Type B pancreatic cell (in vitro differentiated cells): ENCODE results near the gene ALK. TPM values are rescaled to one million over a fixed set of nuclear protein-coding genes. Genes with fewer than 3 reads are reported as not detected.

ENCODE experiments used
- DNase-seq: peaks from one replicate; pipeline ENCODE4 v3.0.0; 2021; ENCODE audit warnings: mixed read lengths; ENCODE audit not compliant: unreplicated experiment; ENCODE audit errors: extremely low spot score
- H3K27ac Mint-ChIP-seq: 2 replicates; pipeline ENCODE4 v1.8.0; 2021; ENCODE audit warnings: mild to moderate bottlenecking, mixed read lengths
- H3K27me3 Mint-ChIP-seq: 2 replicates; pipeline ENCODE4 v1.8.0; 2021; ENCODE audit warnings: mixed read lengths
- H3K36me3 Mint-ChIP-seq: 2 replicates; pipeline ENCODE4 v1.8.0; 2021; ENCODE audit warnings: mixed read lengths
- H3K4me1 Mint-ChIP-seq: one replicate; pipeline ENCODE4 v1.8.0; 2021; ENCODE audit warnings: mixed read lengths; ENCODE audit not compliant: unreplicated experiment
- H3K4me3 Mint-ChIP-seq: 2 replicates; pipeline ENCODE4 v1.8.0; 2021; ENCODE audit warnings: mild to moderate bottlenecking, mixed read lengths
- H3K9me3 Mint-ChIP-seq: 2 replicates; pipeline ENCODE4 v1.8.0; 2021; ENCODE audit warnings: mixed read lengths
- CTCF ChIP-seq: fragments of 200-600 bp; sonication (generic); conservative IDR thresholded peaks from 2 replicates; pipeline ENCODE4 v1.5.0; 2021; ENCODE audit warnings: antibody characterized with exemption, mild to moderate bottlenecking
- total RNA-seq: library from RNA; stranded (reverse); gene quantifications from 2 replicates; pipeline ENCODE4 v1.2.1, GENCODE V29; 2021; ENCODE audit warnings: low replicate concordance

The ALK gene
- total RNA-seq, 1 donor from 2014 or later, result 7.7 TPM

DNA sequence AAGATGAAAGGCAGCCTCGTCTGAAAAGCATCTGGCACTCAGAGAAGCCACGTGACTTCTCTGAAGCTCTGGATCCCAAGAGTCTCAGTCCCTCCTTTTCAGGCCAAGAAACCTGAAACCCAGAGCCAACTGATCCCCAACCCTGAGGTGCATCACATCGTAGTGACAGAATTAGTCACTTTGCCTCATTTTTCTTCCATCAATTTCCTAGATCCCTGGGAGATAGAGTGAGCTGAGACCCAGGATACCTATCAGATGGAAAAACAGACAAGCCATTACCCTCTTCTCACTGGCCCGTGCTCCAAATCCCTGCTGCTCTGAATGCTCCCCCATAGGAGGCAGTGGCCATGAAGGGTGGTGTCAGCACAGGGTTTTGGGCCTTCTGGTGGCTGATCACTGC lies 113.1 kb downstream of the ALK start:
- DNase-seq, result no peak
- Mint-ChIP-seq H3K4me1 (peaks cover 33% of the 10 kb centered on the region), H3K27ac (no peak overlapping the region), H3K4me3 (no peak overlapping the region), H3K9me3 (no peaks in the 10 kb centered on the region), H3K27me3 (no peaks in the 10 kb centered on the region), H3K36me3 (peaks cover 6% of the 10 kb centered on the region)
- no peak for TF ChIP-seq CTCF

DNA sequence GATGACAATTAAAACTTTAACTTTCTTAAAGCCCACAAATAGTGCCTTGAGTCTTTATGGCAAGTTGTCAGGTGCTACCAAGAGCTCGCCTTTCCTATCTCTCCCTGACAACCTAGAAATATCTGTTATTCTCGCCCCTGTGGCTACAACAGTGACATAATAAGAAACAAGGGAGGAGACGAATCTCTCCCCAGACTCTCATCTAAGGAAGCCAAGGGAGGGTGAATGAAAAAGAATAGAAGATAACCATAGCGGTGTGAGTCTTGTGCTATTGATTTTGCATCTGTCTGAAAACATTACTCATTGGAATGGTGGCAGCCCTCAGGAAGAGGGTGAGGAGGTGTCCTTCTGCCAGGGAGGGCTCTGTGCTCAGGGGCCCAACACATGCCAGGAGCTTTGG lies 114.3 kb downstream of the ALK start:
- no peak for DNase-seq
- H3K27me3 Mint-ChIP-seq, result no peaks in the 10 kb centered on the region
- no peak for TF ChIP-seq CTCF
- no peak overlapping the region for H3K4me3 Mint-ChIP-seq
- H3K9me3 Mint-ChIP-seq, result no peaks in the 10 kb centered on the region
- peaks cover 33% of the 10 kb centered on the region for H3K4me1 Mint-ChIP-seq
- H3K36me3 Mint-ChIP-seq, result peaks cover 6% of the 10 kb centered on the region
- no peak overlapping the region for H3K27ac Mint-ChIP-seq

DNA sequence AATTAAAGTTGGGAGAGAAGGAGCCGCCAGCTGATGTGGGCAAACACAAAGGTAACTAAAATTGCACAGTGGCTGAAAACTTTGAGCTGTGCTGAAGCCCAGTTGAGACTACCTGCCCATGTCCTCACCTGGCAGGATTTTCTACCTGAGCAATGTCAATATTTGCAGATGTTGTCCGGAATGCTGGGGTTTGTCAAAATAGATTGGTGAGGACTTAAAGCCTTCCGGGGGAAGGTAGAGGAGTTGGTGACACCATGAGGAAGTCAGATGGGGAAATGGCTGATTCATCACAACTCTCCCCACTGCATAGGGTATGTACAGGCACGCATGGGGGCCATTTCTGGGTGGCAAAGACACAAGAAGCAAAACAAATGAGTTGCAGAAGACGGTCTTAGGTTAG lies 114.9 kb downstream of the ALK start:
- no peak for TF ChIP-seq CTCF
- Mint-ChIP-seq H3K36me3 (peaks cover 6% of the 10 kb centered on the region), H3K27me3 (no peaks in the 10 kb centered on the region), H3K4me3 (no peak overlapping the region), H3K9me3 (no peaks in the 10 kb centered on the region), H3K4me1 (peaks cover 33% of the 10 kb centered on the region), H3K27ac (peak overlapping the region; percentile 60)
- DNase-seq, result no peak

DNA sequence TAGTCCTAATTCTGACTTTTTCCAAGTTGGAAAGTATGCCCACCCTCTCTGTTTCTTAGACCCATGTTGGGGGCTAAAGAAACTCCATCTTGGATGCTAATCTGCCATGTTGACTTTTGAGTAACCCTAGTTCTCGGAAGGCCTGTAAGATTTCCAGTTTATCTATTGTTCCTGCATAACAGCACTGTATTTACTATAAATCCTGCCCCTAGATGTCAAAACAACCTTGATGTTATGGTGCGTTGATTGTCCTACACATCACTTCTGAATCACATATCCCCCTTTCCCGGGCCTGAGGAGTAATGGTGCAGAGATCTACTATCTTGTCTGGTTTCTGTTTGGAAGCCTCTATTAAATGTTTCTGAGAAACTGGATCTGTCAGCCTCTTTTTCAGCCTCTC lies 116.7 kb downstream of the ALK start:
- DNase-seq, result no peak
- Mint-ChIP-seq H3K9me3 (no peaks in the 10 kb centered on the region), H3K36me3 (peaks cover 6% of the 10 kb centered on the region), H3K4me1 (peaks cover 25% of the 10 kb centered on the region), H3K27ac (no peak overlapping the region), H3K27me3 (no peaks in the 10 kb centered on the region), H3K4me3 (no peak overlapping the region)
- TF ChIP-seq CTCF, result no peak

GRCh38 chr2:29803537-29803936 lies 117.8 kb downstream of the ALK start:
- no peaks in the 10 kb centered on the region for H3K9me3 Mint-ChIP-seq
- no peaks in the 10 kb centered on the region for H3K27me3 Mint-ChIP-seq
- no peak overlapping the region for H3K4me3 Mint-ChIP-seq
- peaks cover 6% of the 10 kb centered on the region for H3K36me3 Mint-ChIP-seq
- H3K4me1 Mint-ChIP-seq, result peaks cover 21% of the 10 kb centered on the region
- no peak for TF ChIP-seq CTCF
- DNase-seq, result no peak
- no peak overlapping the region for H3K27ac Mint-ChIP-seq

DNA sequence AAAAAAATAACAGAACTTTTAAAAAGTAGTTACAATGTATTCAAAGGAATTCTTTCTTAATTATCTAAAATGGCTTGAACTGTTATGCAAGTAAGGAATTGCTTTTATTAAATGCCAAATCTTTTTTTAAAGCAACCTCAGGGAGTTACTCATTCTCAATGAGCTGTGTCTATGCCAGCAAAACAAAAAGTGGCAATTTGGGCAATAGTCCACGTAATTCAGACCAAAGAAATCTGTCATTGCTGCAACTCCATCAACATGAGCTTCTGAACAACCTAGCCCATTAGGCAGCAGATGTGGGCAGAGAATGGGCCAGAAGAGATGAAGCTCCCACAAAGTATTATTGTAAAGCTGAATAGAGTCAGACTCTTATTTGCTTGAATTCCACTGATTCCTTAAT lies 118.4 kb downstream of the ALK start:
- H3K4me1 Mint-ChIP-seq, result peaks cover 20% of the 10 kb centered on the region
- H3K27me3 Mint-ChIP-seq, result no peaks in the 10 kb centered on the region
- DNase-seq, result no peak
- H3K27ac Mint-ChIP-seq, result no peak overlapping the region
- no peak for TF ChIP-seq CTCF
- peaks cover 6% of the 10 kb centered on the region for H3K36me3 Mint-ChIP-seq
- no peaks in the 10 kb centered on the region for H3K9me3 Mint-ChIP-seq
- no peak overlapping the region for H3K4me3 Mint-ChIP-seq
